ENCODE results near the gene GPR141.

GPR141 gene

GRCh38 chr7:37672926-37673325 is 10.6 kb upstream of the GPR141 start:
- TF ChIP-seq TOX (CRISPR knock-in tag; IDR thresholded peaks at IDR 0.05; ENCODE audit: borderline replicate concordance): no peak
- TF ChIP-seq, protein P1, sequence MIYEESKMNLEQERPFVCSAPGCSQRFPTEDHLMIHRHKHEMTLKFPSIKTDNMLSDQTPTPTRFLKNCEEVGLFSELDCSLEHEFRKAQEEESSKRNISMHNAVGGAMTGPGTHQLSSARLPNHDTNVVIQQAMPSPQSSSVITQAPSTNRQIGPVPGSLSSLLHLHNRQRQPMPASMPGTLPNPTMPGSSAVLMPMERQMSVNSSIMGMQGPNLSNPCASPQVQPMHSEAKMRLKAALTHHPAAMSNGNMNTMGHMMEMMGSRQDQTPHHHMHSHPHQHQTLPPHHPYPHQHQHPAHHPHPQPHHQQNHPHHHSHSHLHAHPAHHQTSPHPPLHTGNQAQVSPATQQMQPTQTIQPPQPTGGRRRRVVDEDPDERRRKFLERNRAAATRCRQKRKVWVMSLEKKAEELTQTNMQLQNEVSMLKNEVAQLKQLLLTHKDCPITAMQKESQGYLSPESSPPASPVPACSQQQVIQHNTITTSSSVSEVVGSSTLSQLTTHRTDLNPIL (CRISPR knock-in tag; IDR thresholded peaks at IDR 0.05; ENCODE audit: low read depth): no peak
- no peak for TF ChIP-seq ZC3H10 (CRISPR knock-in tag; IDR thresholded peaks at IDR 0.05)
- no peak for TF ChIP-seq ZFP30 (CRISPR knock-in tag; IDR thresholded peaks at IDR 0.05)
- TF ChIP-seq ISL1 (CRISPR knock-in tag; IDR thresholded peaks at IDR 0.05): no peak
- TF ChIP-seq SNAI2 (CRISPR knock-in tag; IDR thresholded peaks at IDR 0.05): no peak
- TF ChIP-seq, protein P2, sequence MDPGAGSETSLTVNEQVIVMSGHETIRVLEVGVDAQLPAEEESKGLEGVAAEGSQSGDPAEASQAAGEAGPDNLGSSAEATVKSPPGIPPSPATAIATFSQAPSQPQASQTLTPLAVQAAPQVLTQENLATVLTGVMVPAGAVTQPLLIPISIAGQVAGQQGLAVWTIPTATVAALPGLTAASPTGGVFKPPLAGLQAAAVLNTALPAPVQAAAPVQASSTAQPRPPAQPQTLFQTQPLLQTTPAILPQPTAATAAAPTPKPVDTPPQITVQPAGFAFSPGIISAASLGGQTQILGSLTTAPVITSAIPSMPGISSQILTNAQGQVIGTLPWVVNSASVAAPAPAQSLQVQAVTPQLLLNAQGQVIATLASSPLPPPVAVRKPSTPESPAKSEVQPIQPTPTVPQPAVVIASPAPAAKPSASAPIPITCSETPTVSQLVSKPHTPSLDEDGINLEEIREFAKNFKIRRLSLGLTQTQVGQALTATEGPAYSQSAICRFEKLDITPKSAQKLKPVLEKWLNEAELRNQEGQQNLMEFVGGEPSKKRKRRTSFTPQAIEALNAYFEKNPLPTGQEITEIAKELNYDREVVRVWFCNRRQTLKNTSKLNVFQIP (CRISPR knock-in tag; IDR thresholded peaks at IDR 0.05; ENCODE audit: borderline replicate concordance, low read depth): no peak
- TF ChIP-seq TCF4 (CRISPR knock-in tag; IDR thresholded peaks at IDR 0.05; ENCODE audit: borderline replicate concordance): no peak
- no peak for TF ChIP-seq ZNF565 (CRISPR knock-in tag; conservative IDR thresholded peaks at IDR 0.05; ENCODE audit: low read depth)
- TF ChIP-seq TSHZ2 (CRISPR knock-in tag; IDR thresholded peaks at IDR 0.05): no peak
- TF ChIP-seq ZNF8 (CRISPR knock-in tag; IDR thresholded peaks at IDR 0.05): no peak
- no peak for TF ChIP-seq ZFP3 (CRISPR knock-in tag; IDR thresholded peaks at IDR 0.05)
- no peak for TF ChIP-seq ARNTL (CRISPR knock-in tag; IDR thresholded peaks at IDR 0.05; ENCODE audit: borderline replicate concordance, low read depth)
- TF ChIP-seq BACH2 (CRISPR knock-in tag; IDR thresholded peaks at IDR 0.05; ENCODE audit: borderline replicate concordance): no peak
- TF ChIP-seq ESRRG (CRISPR knock-in tag; IDR thresholded peaks at IDR 0.05): no peak
- no peak for TF ChIP-seq GLIS3 (CRISPR knock-in tag; IDR thresholded peaks at IDR 0.05)
- TF ChIP-seq, protein P3, sequence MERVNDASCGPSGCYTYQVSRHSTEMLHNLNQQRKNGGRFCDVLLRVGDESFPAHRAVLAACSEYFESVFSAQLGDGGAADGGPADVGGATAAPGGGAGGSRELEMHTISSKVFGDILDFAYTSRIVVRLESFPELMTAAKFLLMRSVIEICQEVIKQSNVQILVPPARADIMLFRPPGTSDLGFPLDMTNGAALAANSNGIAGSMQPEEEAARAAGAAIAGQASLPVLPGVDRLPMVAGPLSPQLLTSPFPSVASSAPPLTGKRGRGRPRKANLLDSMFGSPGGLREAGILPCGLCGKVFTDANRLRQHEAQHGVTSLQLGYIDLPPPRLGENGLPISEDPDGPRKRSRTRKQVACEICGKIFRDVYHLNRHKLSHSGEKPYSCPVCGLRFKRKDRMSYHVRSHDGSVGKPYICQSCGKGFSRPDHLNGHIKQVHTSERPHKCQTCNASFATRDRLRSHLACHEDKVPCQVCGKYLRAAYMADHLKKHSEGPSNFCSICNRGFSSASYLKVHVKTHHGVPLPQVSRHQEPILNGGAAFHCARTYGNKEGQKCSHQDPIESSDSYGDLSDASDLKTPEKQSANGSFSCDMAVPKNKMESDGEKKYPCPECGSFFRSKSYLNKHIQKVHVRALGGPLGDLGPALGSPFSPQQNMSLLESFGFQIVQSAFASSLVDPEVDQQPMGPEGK (CRISPR knock-in tag; IDR thresholded peaks at IDR 0.05; ENCODE audit: borderline replicate concordance): no peak
- no peak for TF ChIP-seq CSRNP3 (CRISPR knock-in tag; IDR thresholded peaks at IDR 0.05)
- no peak for ATAC-seq

DNA sequence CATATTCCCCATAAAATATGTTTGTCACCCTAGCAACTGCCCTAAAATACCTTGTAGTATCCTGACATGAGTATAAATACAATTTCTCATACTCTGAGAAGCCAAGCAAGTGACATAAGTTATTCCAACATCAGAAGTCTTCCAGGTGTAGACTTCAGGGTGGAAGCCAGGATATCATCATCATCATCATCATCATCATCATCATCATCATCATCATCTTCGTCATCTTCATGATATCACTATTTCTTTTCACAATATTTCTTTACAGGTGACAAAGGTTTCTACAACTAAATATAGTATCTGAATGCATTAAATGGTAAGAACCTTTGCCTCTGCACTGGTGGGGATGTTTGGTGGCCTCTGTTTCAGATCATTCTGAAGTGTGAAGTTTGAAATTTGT is 10.0 kb upstream of the GPR141 start:
- ATAC-seq: no peak
- TF ChIP-seq ZFP30 (CRISPR knock-in tag; IDR thresholded peaks at IDR 0.05): no peak
- no peak for TF ChIP-seq SNAI2 (CRISPR knock-in tag; IDR thresholded peaks at IDR 0.05)
- no peak for TF ChIP-seq RARB (CRISPR knock-in tag; IDR thresholded peaks at IDR 0.05)
- no peak for TF ChIP-seq CSRNP3 (CRISPR knock-in tag; IDR thresholded peaks at IDR 0.05)
- no peak for TF ChIP-seq ESRRG (CRISPR knock-in tag; IDR thresholded peaks at IDR 0.05)
- TF ChIP-seq ZNF565 (CRISPR knock-in tag; conservative IDR thresholded peaks at IDR 0.05; ENCODE audit: low read depth): no peak
- no peak for TF ChIP-seq ZFP3 (CRISPR knock-in tag; IDR thresholded peaks at IDR 0.05)

DNA sequence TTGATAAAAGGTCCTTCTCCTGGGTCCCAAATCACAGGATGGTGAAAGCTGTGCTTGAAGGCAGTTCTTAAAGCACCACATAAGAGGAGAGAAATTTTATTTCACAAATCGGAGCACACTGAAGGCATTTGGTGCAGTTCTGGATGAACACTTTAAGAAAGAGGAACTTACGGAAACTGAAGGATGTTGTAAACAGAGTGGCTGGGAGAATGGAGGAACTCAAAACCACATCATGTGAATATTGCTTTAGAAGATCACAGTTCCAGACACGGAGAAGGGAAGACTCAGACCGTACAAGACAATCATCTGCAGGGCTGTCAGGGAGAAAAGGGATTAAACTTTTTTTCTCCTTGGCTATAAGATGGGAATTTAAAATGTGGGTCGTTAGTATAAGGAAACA is 9.0 kb upstream of the GPR141 start:
- ATAC-seq: no peak
- TF ChIP-seq PPARA (CRISPR knock-in tag; IDR thresholded peaks at IDR 0.05; ENCODE audit: borderline replicate concordance): no peak
- TF ChIP-seq ARNTL (CRISPR knock-in tag; IDR thresholded peaks at IDR 0.05; ENCODE audit: borderline replicate concordance, low read depth): no peak
- TF ChIP-seq CSDC2 (CRISPR knock-in tag; IDR thresholded peaks at IDR 0.05): no peak
- TF ChIP-seq TCF4 (CRISPR knock-in tag; IDR thresholded peaks at IDR 0.05; ENCODE audit: borderline replicate concordance): no peak
- no peak for TF ChIP-seq OSR1 (CRISPR knock-in tag; IDR thresholded peaks at IDR 0.05)
- TF ChIP-seq ISL1 (CRISPR knock-in tag; IDR thresholded peaks at IDR 0.05): no peak
- TF ChIP-seq GLIS3 (CRISPR knock-in tag; IDR thresholded peaks at IDR 0.05): no peak
- TF ChIP-seq, protein P1 (CRISPR knock-in tag; IDR thresholded peaks at IDR 0.05; ENCODE audit: low read depth): no peak
- TF ChIP-seq ZC3H10 (CRISPR knock-in tag; IDR thresholded peaks at IDR 0.05): no peak
- no peak for TF ChIP-seq ZFP3 (CRISPR knock-in tag; IDR thresholded peaks at IDR 0.05)
- TF ChIP-seq, protein P2 (CRISPR knock-in tag; IDR thresholded peaks at IDR 0.05; ENCODE audit: borderline replicate concordance, low read depth): no peak
- TF ChIP-seq TOX (CRISPR knock-in tag; IDR thresholded peaks at IDR 0.05; ENCODE audit: borderline replicate concordance): no peak
